Mammary epithelial cell (primary cell): ENCODE results near the gene ITPR3.

ENCODE experiments used
- EZH2 ChIP-seq: IDR thresholded peaks from 2 replicates; pipeline ENCODE4 v1.6.1; 2012; ENCODE audit warnings: low read length, inconsistent platforms, borderline replicate concordance
- TF ChIP-seq, protein P1 (sequence below), 2 donors: IDR thresholded peaks in 1 of 2; conservative IDR thresholded peaks in 1 of 2; 2 replicates each; pipeline ENCODE4 v1.5.1; 2011 to 2012; ENCODE audit warnings: inconsistent platforms in 2 of 2, low read length in 2 of 2, mild to moderate bottlenecking in 2 of 2, control low read depth in 1 of 2, low read depth in 1 of 2; ENCODE audit not compliant: insufficient read depth in 1 of 2; ENCODE audit errors: extremely low read depth in 1 of 2

DNA sequence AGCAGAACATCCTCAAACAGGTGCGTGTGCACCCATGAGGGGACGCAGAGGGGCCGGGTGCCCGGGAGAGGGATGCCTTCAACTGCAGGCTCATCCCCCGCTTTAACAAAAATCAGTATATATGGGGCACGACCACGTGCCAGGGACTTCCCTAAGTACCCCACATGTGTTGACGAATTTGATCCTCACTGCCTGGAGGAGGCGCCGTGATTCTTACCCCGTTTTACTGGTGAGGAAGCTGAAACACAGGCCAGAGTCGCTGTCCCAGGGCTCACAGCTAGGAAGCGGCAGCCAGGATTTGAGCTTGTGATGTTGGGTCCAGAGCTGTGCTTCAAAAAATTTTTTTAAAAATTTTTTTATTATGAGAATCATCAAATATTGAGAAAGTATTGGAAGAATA is 44.8 kb downstream of the ITPR3 start:
- TF ChIP-seq, protein P1, sequence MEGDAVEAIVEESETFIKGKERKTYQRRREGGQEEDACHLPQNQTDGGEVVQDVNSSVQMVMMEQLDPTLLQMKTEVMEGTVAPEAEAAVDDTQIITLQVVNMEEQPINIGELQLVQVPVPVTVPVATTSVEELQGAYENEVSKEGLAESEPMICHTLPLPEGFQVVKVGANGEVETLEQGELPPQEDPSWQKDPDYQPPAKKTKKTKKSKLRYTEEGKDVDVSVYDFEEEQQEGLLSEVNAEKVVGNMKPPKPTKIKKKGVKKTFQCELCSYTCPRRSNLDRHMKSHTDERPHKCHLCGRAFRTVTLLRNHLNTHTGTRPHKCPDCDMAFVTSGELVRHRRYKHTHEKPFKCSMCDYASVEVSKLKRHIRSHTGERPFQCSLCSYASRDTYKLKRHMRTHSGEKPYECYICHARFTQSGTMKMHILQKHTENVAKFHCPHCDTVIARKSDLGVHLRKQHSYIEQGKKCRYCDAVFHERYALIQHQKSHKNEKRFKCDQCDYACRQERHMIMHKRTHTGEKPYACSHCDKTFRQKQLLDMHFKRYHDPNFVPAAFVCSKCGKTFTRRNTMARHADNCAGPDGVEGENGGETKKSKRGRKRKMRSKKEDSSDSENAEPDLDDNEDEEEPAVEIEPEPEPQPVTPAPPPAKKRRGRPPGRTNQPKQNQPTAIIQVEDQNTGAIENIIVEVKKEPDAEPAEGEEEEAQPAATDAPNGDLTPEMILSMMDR (conservative IDR thresholded peaks at IDR 0.05 in 1 of 2, IDR thresholded peaks at IDR 0.05 in 1 of 2; ENCODE audit: extremely low read depth in 1 of 2, insufficient read depth in 1 of 2, low read depth in 1 of 2, low read length in 2 of 2) = no peak
- TF ChIP-seq EZH2 = no peak
